Loucy (cell line): Measurements from ENCODE around the gene SMAD5.

Experiments
- H2AFZ ChIP-seq: fragments of 200-600 bp; sonication (generic); 2 replicates; pipeline ENCODE4 v1.6.0; 2016; ENCODE audit warnings: antibody characterized with exemption, mild to moderate bottlenecking, low read length, moderate library complexity
- H3F3A ChIP-seq: fragments of 200-600 bp; 2 replicates; pipeline ENCODE4 v1.6.0; 2016; ENCODE audit warnings: antibody characterized with exemption, low read depth, mild to moderate bottlenecking
- H3K27me3 ChIP-seq: fragments of 200-600 bp; sonication (generic); 2 replicates; pipeline ENCODE4 v1.6.1; 2014; ENCODE audit warnings: low read length, mild to moderate bottlenecking; ENCODE audit not compliant: insufficient read depth, poor library complexity, severe bottlenecking
- H3K36me3 ChIP-seq: fragments of 200-600 bp; sonication (generic); 2 replicates; pipeline ENCODE4 v1.6.1; 2016; ENCODE audit warnings: low read length; ENCODE audit not compliant: insufficient read depth
- H3K4me1 ChIP-seq: fragments of 200-600 bp; sonication (generic); 2 replicates; pipeline ENCODE4 v1.5.1; 2014; ENCODE audit warnings: low read length, mild to moderate bottlenecking; ENCODE audit not compliant: insufficient read depth, poor library complexity, severe bottlenecking
- H3K4me2 ChIP-seq: fragments of 200-600 bp; sonication (generic); 2 replicates; pipeline ENCODE4 v1.6.0; 2014; ENCODE audit warnings: antibody characterized with exemption, low read length, low read depth, mild to moderate bottlenecking; ENCODE audit not compliant: poor library complexity, severe bottlenecking
- H3K4me3 ChIP-seq: fragments of 200-600 bp; sonication (generic); 2 replicates; pipeline ENCODE4 v1.5.1; 2014; ENCODE audit warnings: low read length, mild to moderate bottlenecking, mixed read lengths; ENCODE audit not compliant: poor library complexity, severe bottlenecking
- H3K79me2 ChIP-seq: fragments of 200-600 bp; sonication (generic); 2 replicates; pipeline ENCODE4 v1.6.1; 2014; ENCODE audit warnings: low read length; ENCODE audit not compliant: insufficient read depth
- H3K9ac ChIP-seq: fragments of 200-600 bp; sonication (generic); 2 replicates; pipeline ENCODE4 v1.6.0; 2014; ENCODE audit warnings: mild to moderate bottlenecking, low read depth, low read length, moderate library complexity; ENCODE audit not compliant: poor library complexity, severe bottlenecking
- H3K9me2 ChIP-seq: fragments of 200-600 bp; sonication (generic); replicated peaks from 2 replicates; pipeline ENCODE4 v1.6.1; 2016; ENCODE audit warnings: low read depth, low read length, mixed read lengths
- H3K9me3 ChIP-seq: fragments of 200-600 bp; sonication (generic); 2 replicates; pipeline ENCODE4 v1.6.1; 2014; ENCODE audit warnings: mild to moderate bottlenecking, antibody characterized with exemption, low read length, low read depth; ENCODE audit not compliant: insufficient read depth
- H4K20me1 ChIP-seq: fragments of 200-600 bp; sonication (generic); 2 replicates; pipeline ENCODE4 v1.6.0; 2014; ENCODE audit warnings: antibody characterized with exemption, low read length, mild to moderate bottlenecking; ENCODE audit not compliant: insufficient read depth, poor library complexity, severe bottlenecking
- EZH2phosphoT487 ChIP-seq: fragments of 200-600 bp; IDR thresholded peaks from 2 replicates; pipeline ENCODE4 v1.6.1; 2018; ENCODE audit warnings: antibody characterized with exemption, mild to moderate bottlenecking, moderate library complexity, borderline replicate concordance
- TF ChIP-seq, protein P1 (sequence below): fragments of 200-600 bp; sonication (generic); conservative IDR thresholded peaks from 2 replicates; pipeline ENCODE4 v1.5.1; 2014; ENCODE audit warnings: mild to moderate bottlenecking, antibody characterized with exemption, low read length

The SMAD5 gene

DNA sequence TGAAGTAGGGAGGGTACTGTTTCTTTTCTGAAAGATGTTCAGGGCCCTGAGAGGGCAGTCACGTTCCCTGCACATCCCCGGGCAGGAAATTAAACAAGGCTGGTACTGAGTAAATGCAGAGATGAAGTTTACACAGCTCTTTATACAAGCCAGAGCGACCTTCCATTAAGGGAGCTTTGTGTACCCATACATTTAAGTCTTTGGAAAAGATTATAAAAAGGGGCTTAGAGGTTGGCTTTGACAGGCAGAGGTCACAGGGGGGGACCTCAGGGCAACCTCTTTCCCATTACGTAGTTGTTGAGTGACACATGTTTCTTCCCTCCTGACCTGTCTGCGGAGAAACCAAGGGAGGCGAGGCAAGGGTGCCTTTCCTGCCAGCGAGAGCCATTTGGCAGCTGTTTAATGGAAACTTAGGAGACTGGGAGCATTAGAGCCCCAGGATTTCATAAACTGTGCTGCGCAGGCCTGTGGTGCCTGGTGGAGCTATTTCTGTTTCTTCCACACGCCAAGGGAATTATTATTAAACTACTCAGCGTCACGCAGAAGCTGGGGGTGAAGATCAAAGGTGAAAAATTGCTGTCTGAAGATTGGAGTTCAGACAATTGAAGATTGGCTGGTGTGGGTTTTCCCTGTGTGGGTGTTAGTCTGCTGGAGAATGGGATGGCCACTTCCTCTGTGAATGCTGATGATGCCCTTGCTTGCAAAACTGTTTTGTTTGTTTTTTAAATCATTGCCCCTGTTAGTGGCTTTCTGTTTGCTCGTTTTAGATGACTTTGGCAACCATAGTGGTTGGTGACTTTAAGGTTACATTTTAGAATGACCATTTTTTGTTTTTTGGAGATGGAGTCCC, 63.6 kb downstream of the SMAD5 start:
- no peak for TF ChIP-seq EZH2phosphoT487
- TF ChIP-seq, protein P1, sequence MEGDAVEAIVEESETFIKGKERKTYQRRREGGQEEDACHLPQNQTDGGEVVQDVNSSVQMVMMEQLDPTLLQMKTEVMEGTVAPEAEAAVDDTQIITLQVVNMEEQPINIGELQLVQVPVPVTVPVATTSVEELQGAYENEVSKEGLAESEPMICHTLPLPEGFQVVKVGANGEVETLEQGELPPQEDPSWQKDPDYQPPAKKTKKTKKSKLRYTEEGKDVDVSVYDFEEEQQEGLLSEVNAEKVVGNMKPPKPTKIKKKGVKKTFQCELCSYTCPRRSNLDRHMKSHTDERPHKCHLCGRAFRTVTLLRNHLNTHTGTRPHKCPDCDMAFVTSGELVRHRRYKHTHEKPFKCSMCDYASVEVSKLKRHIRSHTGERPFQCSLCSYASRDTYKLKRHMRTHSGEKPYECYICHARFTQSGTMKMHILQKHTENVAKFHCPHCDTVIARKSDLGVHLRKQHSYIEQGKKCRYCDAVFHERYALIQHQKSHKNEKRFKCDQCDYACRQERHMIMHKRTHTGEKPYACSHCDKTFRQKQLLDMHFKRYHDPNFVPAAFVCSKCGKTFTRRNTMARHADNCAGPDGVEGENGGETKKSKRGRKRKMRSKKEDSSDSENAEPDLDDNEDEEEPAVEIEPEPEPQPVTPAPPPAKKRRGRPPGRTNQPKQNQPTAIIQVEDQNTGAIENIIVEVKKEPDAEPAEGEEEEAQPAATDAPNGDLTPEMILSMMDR = no peak
- H3K9me2 ChIP-seq = no peaks in the 10 kb centered on the region

GRCh38 chr5:136197462-136198142, 65.0 kb downstream of the SMAD5 start:
- no peaks in the 10 kb centered on the region for H3K4me1 ChIP-seq
- H3K4me3 ChIP-seq = no peak overlapping the region
- H3K36me3 ChIP-seq = no peaks in the 10 kb centered on the region
- no peak overlapping the region for H3K9ac ChIP-seq
- H3K9me2 ChIP-seq = no peaks in the 10 kb centered on the region
- no peak for TF ChIP-seq EZH2phosphoT487
- TF ChIP-seq, protein P1 = no peak
- H3K27me3 ChIP-seq = no peaks in the 10 kb centered on the region
- no peaks in the 10 kb centered on the region for H3K79me2 ChIP-seq
- H4K20me1 ChIP-seq = no peaks in the 10 kb centered on the region
- H2AFZ ChIP-seq = no peak overlapping the region
- H3F3A ChIP-seq = no peaks in the 10 kb centered on the region
- H3K4me2 ChIP-seq = no peak overlapping the region
- no peaks in the 10 kb centered on the region for H3K9me3 ChIP-seq

More for the DNA sequence above, 63.6 kb downstream of the SMAD5 start:
- Histone ChIP-seq H3K4me3 (no peak overlapping the region), H2AFZ (no peak overlapping the region), H3F3A (no peaks in the 10 kb centered on the region), H3K27me3 (no peaks in the 10 kb centered on the region), H3K79me2 (no peaks in the 10 kb centered on the region), H3K36me3 (no peaks in the 10 kb centered on the region), H3K4me2 (no peak overlapping the region), H3K4me1 (no peaks in the 10 kb centered on the region), H4K20me1 (no peaks in the 10 kb centered on the region), H3K9me3 (no peaks in the 10 kb centered on the region), H3K9ac (no peak overlapping the region)

DNA sequence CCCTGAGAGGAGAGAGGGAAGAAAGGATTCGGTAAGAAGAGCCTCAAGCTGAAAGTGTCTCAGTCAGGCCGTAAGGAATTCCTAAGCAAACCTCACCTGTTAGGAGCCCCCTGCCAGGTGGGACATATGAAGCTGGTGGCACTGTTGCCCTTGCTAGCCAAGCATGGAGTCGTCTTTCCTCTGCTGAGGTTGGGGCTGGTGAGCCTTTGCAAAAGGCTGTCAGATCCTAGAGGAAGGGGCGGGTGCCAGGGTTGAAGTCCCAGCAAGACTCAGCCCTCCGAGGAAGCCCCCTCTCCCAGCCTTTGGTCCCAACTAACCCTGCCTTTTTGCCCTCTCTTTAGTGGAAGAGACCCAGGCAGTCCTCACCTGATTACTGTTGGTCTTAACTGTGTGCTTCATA, 65.8 kb downstream of the SMAD5 start:
- Histone ChIP-seq H3K9ac (no peak overlapping the region), H3K27me3 (no peaks in the 10 kb centered on the region), H3K36me3 (no peaks in the 10 kb centered on the region), H4K20me1 (no peaks in the 10 kb centered on the region), H3K9me3 (no peaks in the 10 kb centered on the region), H3F3A (no peaks in the 10 kb centered on the region), H3K79me2 (no peaks in the 10 kb centered on the region), H2AFZ (no peak overlapping the region), H3K4me2 (no peak overlapping the region), H3K4me3 (no peak overlapping the region), H3K9me2 (no peaks in the 10 kb centered on the region), H3K4me1 (no peaks in the 10 kb centered on the region)
- no peak for TF ChIP-seq EZH2phosphoT487
- TF ChIP-seq, protein P1 = no peak
